ENCODE measurements around the gene CDC25B.

GRCh38 chr20:3802524-3803239 lies 6.6 kb downstream of the CDC25B start:
- no peak for TF ChIP-seq POLR2A (IDR thresholded peaks at IDR 0.05)
- no peak for TF ChIP-seq CTCF (IDR thresholded peaks at IDR 0.05)

Data from vagina (tissue), 2 donors.